Choroid plexus epithelial cell (primary cell): ENCODE results near the gene AFF4.

Experiments
- DNase-seq: peaks from one replicate; pipeline ENCODE4 v3.0.0-alpha.2; 2010; ENCODE audit warnings: low read depth
- H3K4me3 ChIP-seq: 2 replicates; pipeline ENCODE4 v1.5.1; 2011; ENCODE audit warnings: low read depth, mild to moderate bottlenecking, control low read depth, low read length, moderate library complexity
- CTCF ChIP-seq: conservative IDR thresholded peaks from 2 replicates; pipeline ENCODE4 v1.5.1; 2011; ENCODE audit warnings: low read depth, mild to moderate bottlenecking, control low read depth, inconsistent platforms, low read length, moderate library complexity

AFF4 gene

GRCh38 chr5:132916086-132916485, 47.3 kb downstream of the AFF4 start:
- DNase-seq: no peak
- no peak overlapping the region for H3K4me3 ChIP-seq
- TF ChIP-seq CTCF: no peak

GRCh38 chr5:132915681-132916080, 47.8 kb downstream of the AFF4 start:
- DNase-seq: no peak
- no peak overlapping the region for H3K4me3 ChIP-seq
- no peak for TF ChIP-seq CTCF

- TF ChIP-seq CTCF: no peak
- no peak overlapping the region for H3K4me3 ChIP-seq
- no peak for DNase-seq
Measured at GRCh38 chr5:132909702-132910101, 53.7 kb downstream of the AFF4 start.

- no peak for DNase-seq
- TF ChIP-seq CTCF: no peak
Measured at GRCh38 chr5:132907161-132907560, 56.3 kb downstream of the AFF4 start.

GRCh38 chr5:132905938-132906337, 57.5 kb downstream of the AFF4 start:
- DNase-seq: peak; percentile 74
- peak; percentile 11 for TF ChIP-seq CTCF
- no peak overlapping the region for H3K4me3 ChIP-seq

More at GRCh38 chr5:132907161-132907560, 56.3 kb downstream of the AFF4 start:
- H3K4me3 ChIP-seq: no peak overlapping the region

GRCh38 chr5:132901730-132902129, 61.7 kb downstream of the AFF4 start:
- no peak overlapping the region for H3K4me3 ChIP-seq
- peak; percentile 15 for TF ChIP-seq CTCF
- peak; percentile 22 for DNase-seq

- no peak for DNase-seq
- TF ChIP-seq CTCF: no peak
- no peak overlapping the region for H3K4me3 ChIP-seq
Measured at GRCh38 chr5:132901036-132901435, 62.4 kb downstream of the AFF4 start.
